Measurements from ENCODE around the gene USP53.

The USP53 gene

DNA sequence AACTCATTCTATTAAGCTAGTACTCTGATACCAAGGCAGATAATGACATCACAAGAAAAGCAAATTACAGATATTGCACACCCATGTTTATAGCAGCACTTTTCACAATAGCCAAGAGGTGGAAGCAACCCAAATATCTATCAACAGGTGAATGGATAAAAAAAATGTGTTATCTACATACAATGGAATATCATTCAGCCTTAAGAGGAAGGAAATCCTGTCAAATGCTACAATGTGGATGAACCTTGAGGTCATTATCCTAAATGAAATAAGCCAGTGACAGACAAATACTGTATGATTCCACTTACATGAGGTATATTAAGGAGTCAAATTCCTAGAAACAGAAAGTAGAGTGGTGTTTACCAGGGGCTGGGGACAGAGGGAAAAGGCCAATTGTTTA, 95.1 kb downstream of the USP53 start:
- no peak overlapping the region for H3K4me3 ChIP-seq (ENCODE audit: low read depth, low read length)

DNA sequence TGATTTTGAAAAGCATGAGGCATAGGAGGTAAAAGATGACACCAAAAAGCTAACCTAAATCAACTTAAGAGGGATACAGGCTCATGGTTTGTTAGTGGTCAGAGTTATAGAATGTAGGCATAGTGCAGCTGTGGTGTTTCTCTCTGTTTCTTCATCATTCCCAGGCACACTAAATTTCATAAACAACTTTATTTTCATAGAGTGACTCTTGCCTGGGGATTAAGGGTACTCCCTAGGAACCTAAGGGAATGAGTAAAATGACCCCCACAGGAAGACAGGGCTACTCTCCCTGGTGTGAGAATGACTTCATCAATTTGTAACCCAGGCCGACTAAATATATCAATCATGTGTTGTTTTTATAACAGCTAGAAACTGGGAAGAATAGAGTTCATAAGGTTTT, 98.3 kb downstream of the USP53 start:
- no peak overlapping the region for H3K4me3 ChIP-seq (ENCODE audit: low read depth, low read length)
- TF ChIP-seq, protein P1, sequence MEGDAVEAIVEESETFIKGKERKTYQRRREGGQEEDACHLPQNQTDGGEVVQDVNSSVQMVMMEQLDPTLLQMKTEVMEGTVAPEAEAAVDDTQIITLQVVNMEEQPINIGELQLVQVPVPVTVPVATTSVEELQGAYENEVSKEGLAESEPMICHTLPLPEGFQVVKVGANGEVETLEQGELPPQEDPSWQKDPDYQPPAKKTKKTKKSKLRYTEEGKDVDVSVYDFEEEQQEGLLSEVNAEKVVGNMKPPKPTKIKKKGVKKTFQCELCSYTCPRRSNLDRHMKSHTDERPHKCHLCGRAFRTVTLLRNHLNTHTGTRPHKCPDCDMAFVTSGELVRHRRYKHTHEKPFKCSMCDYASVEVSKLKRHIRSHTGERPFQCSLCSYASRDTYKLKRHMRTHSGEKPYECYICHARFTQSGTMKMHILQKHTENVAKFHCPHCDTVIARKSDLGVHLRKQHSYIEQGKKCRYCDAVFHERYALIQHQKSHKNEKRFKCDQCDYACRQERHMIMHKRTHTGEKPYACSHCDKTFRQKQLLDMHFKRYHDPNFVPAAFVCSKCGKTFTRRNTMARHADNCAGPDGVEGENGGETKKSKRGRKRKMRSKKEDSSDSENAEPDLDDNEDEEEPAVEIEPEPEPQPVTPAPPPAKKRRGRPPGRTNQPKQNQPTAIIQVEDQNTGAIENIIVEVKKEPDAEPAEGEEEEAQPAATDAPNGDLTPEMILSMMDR (IDR thresholded peaks at IDR 0.05; ENCODE audit: low read depth, low read length, missing control alignments), result no peak
- DNase-seq (ENCODE audit: low read depth), result no peak

More for the DNA sequence above, 95.1 kb downstream of the USP53 start:
- no peak for DNase-seq (ENCODE audit: low read depth)
- TF ChIP-seq, protein P1 (IDR thresholded peaks at IDR 0.05; ENCODE audit: low read depth, low read length, missing control alignments), result no peak

DNA sequence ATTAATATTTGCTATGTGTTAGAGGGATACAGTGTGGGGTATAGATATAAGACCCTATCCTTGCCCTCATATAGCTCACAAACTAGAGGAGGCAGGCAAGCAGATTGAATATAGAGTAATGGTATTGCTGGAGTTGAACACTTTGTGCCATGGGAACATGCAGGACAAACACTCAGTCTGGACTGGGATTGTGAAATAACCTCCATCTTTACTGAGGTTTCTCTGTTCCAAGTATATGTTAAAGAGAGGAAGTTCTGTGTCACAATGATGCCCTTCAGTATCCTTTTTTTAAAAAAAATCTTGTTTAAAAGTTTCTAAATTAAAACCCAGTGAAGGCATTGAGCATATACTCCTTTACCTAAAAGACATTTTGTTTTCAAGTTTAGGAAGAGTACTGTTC, 100.7 kb downstream of the USP53 start:
- no peak overlapping the region for H3K4me3 ChIP-seq (ENCODE audit: low read depth, low read length)
- TF ChIP-seq, protein P1 (IDR thresholded peaks at IDR 0.05; ENCODE audit: low read depth, low read length, missing control alignments), result no peak
- DNase-seq (ENCODE audit: low read depth), result no peak

DNA sequence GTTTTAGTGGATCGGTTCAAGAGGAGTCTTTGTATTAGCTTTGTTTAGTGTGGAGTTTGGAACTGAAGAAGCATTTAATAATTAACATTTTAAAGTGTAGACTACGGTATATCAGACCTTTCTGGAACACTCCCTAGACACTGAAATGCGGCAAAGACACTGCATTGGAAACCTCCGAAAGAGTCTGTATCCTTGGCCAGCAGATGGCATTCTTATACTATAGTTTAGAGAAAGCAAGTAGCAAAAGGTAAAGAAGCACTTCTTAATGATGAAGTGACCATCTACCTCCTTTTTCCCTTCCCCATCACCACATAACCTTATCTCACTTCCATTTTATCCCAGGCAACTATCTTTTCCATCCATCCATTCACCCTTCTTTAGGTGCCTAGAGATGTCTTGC, 101.8 kb downstream of the USP53 start:
- no peak overlapping the region for H3K4me3 ChIP-seq (ENCODE audit: low read depth, low read length)
- DNase-seq (ENCODE audit: low read depth), result no peak
- TF ChIP-seq, protein P1 (IDR thresholded peaks at IDR 0.05; ENCODE audit: low read depth, low read length, missing control alignments), result peak; percentile 48

DNA sequence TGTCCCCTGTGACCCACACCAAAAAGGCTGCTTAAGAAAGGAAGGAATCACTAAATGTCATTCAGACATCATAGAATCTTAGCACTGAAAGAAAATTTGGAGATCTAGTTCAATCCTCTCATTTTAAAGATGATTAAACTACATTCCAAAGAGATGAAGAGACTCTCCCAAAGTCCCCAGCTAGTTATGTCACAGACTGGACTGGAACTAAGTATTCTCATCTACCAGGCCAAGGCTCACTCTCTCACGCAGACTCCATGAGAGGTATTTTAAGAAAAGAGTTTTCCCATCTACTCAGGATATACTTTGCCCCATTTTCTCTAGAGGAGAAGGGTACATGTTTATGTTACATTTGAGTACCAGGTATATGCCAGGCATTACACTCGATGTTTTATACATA, 102.5 kb downstream of the USP53 start:
- DNase-seq (ENCODE audit: low read depth), result no peak
- no peak overlapping the region for H3K4me3 ChIP-seq (ENCODE audit: low read depth, low read length)
- TF ChIP-seq, protein P1 (IDR thresholded peaks at IDR 0.05; ENCODE audit: low read depth, low read length, missing control alignments), result no peak

DNA sequence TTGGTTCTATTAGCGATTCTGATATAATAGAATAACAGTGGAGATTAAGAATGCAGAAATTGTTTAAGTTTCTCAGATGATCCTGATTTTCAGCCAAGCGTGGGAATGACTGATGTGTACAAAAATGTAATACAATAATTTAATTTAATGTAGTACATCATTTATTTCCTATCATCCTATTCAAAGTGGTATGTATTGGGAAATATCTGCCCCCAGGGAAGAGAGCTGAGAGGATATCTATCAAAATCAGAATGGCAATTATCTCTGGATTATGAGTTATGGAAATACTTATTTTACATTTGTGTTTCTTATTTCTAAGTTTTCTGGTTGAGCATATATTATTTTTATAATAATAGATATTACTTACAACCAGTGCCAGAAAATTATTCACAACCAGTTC, 105.5 kb downstream of the USP53 start:
- no peak for DNase-seq (ENCODE audit: low read depth)
- TF ChIP-seq, protein P1 (IDR thresholded peaks at IDR 0.05; ENCODE audit: low read depth, low read length, missing control alignments), result no peak
- no peak overlapping the region for H3K4me3 ChIP-seq (ENCODE audit: low read depth, low read length)

DNA sequence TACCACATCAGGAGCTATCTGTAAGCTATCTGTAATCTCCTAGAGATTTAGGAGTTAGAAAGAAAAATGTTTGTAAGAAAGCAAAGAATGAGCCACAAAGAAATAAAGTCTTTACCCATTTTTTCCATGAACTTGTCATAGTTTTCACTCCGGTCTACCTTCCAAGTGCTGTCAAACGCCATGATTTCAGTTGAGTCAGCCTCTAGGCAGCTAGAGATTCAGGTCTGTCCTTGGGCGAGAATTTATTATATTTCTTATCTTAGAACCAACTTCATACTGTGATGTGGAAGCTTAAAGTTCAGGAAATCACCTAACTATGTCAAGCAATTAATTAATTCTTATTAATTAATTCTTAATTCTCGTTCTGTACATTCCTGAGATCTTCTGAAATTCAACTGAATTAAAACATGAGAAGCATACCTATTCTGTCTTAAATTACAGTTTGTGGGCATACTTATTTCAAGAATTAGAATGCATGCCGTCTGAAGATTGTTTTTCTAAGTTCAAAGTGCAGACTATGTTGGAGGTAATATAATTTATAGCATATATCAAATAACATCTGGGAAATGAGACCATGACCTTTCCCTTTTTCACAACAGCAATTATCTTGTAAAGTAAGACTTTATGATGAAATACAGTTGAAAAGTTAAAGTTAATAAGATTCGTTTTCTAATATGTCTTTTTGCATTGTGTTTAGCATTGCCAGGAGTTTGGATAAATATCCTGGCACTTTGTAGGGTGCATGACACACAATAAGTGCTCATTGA, 109.6 kb downstream of the USP53 start, which contains the start of gene FABP2:
TSS of gene FABP2 (minus strand) at position 218 of the 767 bp plus-strand sequence. CDS start at position 182, 36 bp downstream.
- TF ChIP-seq, protein P1 (IDR thresholded peaks at IDR 0.05; ENCODE audit: low read depth, low read length, missing control alignments), result no peak
- H3K4me3 ChIP-seq (ENCODE audit: low read depth, low read length), result no peak within 1 kb of the TSS
- no peak for DNase-seq (ENCODE audit: low read depth)
